GM19025 (cell line): ENCODE data around the gene ECPAS.
"Not testable (repeated sequence)": the region's sequence is repeated elsewhere in the genome, so short reads cannot be mapped to it uniquely, and the experiment has no call there.

ENCODE experiments used
- ATAC-seq: cut with Tn5 transposase; IDR thresholded peaks from one replicate; pipeline ENCODE4 v1.9.1; 2021; ENCODE audit warnings: mild to moderate bottlenecking, low read depth, moderate library complexity; ENCODE audit not compliant: unreplicated experiment

The ECPAS gene

GRCh38 chr9:111362526-111362925, 121.7 kb downstream of the ECPAS start:
- ATAC-seq: no peak

GRCh38 chr9:111360881-111361280, 123.3 kb downstream of the ECPAS start:
- ATAC-seq: peak; percentile 51

GRCh38 chr9:111356481-111357244, 127.5 kb downstream of the ECPAS start:
- no peak for ATAC-seq

- ATAC-seq: no peak
Observed at GRCh38 chr9:111352545-111352944, 131.6 kb downstream of the ECPAS start.

- ATAC-seq: no peak
Observed at GRCh38 chr9:111350556-111350955, 133.6 kb downstream of the ECPAS start.

- ATAC-seq: no peak
Observed at GRCh38 chr9:111349766-111350165, 134.4 kb downstream of the ECPAS start.

- ATAC-seq: no peak
Observed at GRCh38 chr9:111348821-111349271, 135.3 kb downstream of the ECPAS start.

GRCh38 chr9:111334318-111334863, 149.8 kb downstream of the ECPAS start:
- ATAC-seq: not testable (repeated sequence)

GRCh38 chr9:111330124-111330523, 154.1 kb downstream of the ECPAS start, which contains the start of gene OR2K2:
TSS of gene OR2K2 (minus strand) at chr9:111330224. CDS start at chr9:111328433, 1,791 bp downstream.
- ATAC-seq: no peak

GRCh38 chr9:111320631-111321030, 163.6 kb downstream of the ECPAS start:
- ATAC-seq: no peak

- ATAC-seq: no peak
Observed at GRCh38 chr9:111316796-111317195, 167.4 kb downstream of the ECPAS start.
